Measurements from ENCODE around the gene RAB11FIP3. TPM values are rescaled to one million over a fixed set of nuclear protein-coding genes. Genes with fewer than 3 reads are reported as not detected.
"Not testable (repeated sequence)": the region's sequence is repeated elsewhere in the genome, so short reads cannot be mapped to it uniquely, and the experiment has no call there.

The RAB11FIP3 gene
- total RNA-seq, 4 donors from 2014 or later: 20.7 to 62.5 (median 29.1) TPM

- H3K27ac ChIP-seq: no peak overlapping the region
- peaks cover 30% of the 10 kb centered on the region for H3K36me3 ChIP-seq
- WGBS: 92% methylated on average over 14 of the region's 16 CpGs
- no peaks in the 10 kb centered on the region for H3K9me3 ChIP-seq
- no peaks in the 10 kb centered on the region for H3K4me1 ChIP-seq
- no peak overlapping the region for H3K4me3 ChIP-seq
- no peak for TF ChIP-seq POLR2AphosphoS5 (IDR thresholded peaks at IDR 0.05)
- no peak for TF ChIP-seq POLR2A (IDR thresholded peaks at IDR 0.05)
- TF ChIP-seq EP300 (IDR thresholded peaks at IDR 0.05): no peak
- no peak for TF ChIP-seq CTCF (IDR thresholded peaks at IDR 0.05)
- H3K27me3 ChIP-seq: no peaks in the 10 kb centered on the region
- no peak for DNase-seq (ENCODE audit: low spot score in 2 of 2)
These were observed 64.2 kb downstream of the RAB11FIP3 start for GRCh38 chr16:489606-490005.

GRCh38 chr16:490768-491167 is 65.3 kb downstream of the RAB11FIP3 start:
- Histone ChIP-seq H3K36me3 (peaks cover 30% of the 10 kb centered on the region), H3K27me3 (no peaks in the 10 kb centered on the region), H3K4me3 (no peak overlapping the region), H3K27ac (no peak overlapping the region), H3K9me3 (no peaks in the 10 kb centered on the region), H3K4me1 (no peaks in the 10 kb centered on the region)
- no peak for DNase-seq (ENCODE audit: low spot score in 2 of 2)
- 83% methylated on average over 10 of the region's 10 CpGs for WGBS
- TF ChIP-seq POLR2A (IDR thresholded peaks at IDR 0.05) (no peak), CTCF (IDR thresholded peaks at IDR 0.05) (no peak), EP300 (IDR thresholded peaks at IDR 0.05) (no peak), POLR2AphosphoS5 (IDR thresholded peaks at IDR 0.05) (no peak)

- no peaks in the 10 kb centered on the region for H3K27me3 ChIP-seq
- no peaks in the 10 kb centered on the region for H3K4me1 ChIP-seq
- H3K27ac ChIP-seq: no peak overlapping the region
- no peaks in the 10 kb centered on the region for H3K9me3 ChIP-seq
- WGBS: 96% methylated on average over 13 of the region's 19 CpGs
- TF ChIP-seq EP300 (IDR thresholded peaks at IDR 0.05) (no peak), POLR2AphosphoS5 (IDR thresholded peaks at IDR 0.05) (no peak), POLR2A (IDR thresholded peaks at IDR 0.05) (no peak), CTCF (IDR thresholded peaks at IDR 0.05) (no peak)
- H3K4me3 ChIP-seq: no peak overlapping the region
- H3K36me3 ChIP-seq: peaks cover 28% of the 10 kb centered on the region
- no peak for DNase-seq (ENCODE audit: low spot score in 2 of 2)
These were observed 65.9 kb downstream of the RAB11FIP3 start for GRCh38 chr16:491220-491919.

DNA sequence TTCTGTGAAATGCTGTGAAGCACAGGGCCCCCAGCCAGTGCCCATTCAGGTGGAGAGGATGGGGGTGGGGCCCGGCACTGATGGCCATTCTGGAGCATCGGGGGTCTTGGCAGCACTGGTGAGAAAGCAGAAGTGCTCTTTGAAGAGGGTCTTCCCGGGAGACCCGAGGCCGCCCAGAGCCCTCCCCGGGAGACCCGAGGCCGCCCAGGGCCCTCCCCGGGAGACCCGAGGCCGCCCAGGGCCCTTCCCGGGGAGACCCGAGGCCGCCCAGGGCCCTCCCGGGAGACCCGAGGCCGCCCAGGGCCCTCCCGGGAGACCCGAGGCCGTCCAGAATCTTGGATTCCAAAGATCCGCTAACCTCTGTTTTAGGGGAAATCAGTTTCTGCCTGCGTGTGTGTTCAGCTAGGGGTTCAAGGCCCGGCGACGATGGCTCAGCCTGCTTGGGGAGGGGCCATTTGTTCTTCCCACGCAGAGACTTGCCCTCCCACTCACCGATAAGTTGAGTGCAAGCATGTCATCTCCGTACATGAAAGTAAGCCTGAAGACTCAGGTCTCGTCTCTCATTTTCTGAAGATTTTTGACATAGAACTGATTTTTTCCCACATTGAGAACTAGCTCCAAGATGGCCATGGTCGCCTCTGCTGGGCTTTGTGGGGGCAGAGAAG is 66.9 kb downstream of the RAB11FIP3 start:
- Histone ChIP-seq H3K36me3 (peaks cover 26% of the 10 kb centered on the region), H3K4me1 (no peaks in the 10 kb centered on the region), H3K27ac (no peak overlapping the region), H3K4me3 (no peak overlapping the region), H3K27me3 (no peaks in the 10 kb centered on the region), H3K9me3 (no peaks in the 10 kb centered on the region)
- WGBS: 97% methylated on average over 26 of the region's 30 CpGs
- DNase-seq (ENCODE audit: low spot score in 2 of 2): no peak
- TF ChIP-seq POLR2AphosphoS5 (IDR thresholded peaks at IDR 0.05) (no peak), EP300 (IDR thresholded peaks at IDR 0.05) (no peak), CTCF (IDR thresholded peaks at IDR 0.05) (no peak), POLR2A (IDR thresholded peaks at IDR 0.05) (no peak)

DNA sequence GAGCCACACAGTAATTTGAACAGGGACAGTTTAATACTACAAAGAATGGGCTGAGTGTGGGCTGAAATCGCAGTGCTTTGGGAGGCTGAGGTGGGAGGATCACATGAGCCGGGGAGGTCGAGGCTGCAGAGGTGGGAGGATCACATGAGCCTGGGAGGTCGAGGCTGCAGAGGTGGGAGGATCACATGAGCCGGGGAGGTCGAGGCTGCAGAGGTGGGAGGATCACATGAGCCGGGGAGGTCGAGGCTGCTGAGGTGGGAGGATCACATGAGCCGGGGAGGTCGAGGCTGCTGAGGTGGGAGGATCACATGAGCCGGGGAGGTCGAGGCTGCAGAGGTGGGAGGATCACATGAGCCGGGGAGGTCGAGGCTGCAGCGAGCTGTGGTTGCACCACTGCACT is 69.2 kb downstream of the RAB11FIP3 start:
- not testable (repeated sequence) for H3K4me3 ChIP-seq; H3K9me3 ChIP-seq; H3K27me3 ChIP-seq; H3K4me1 ChIP-seq; H3K27ac ChIP-seq; DNase-seq (ENCODE audit: low spot score in 2 of 2)
- H3K36me3 ChIP-seq: peaks cover 16% of the 10 kb centered on the region
- WGBS: 86% methylated on average over 15 of the region's 15 CpGs
